H1 (cell line): ENCODE measurements around the gene GPR141. TPM values are rescaled to one million over a fixed set of nuclear protein-coding genes. Genes with fewer than 3 reads are reported as not detected.

Experiments
- CTCF ChIA-PET: fragments of 300-600 bp; sonication (Branson Sonifier 250); formaldehyde crosslinking; loops from one replicate; lab custom pipeline; 2021; ENCODE audit not compliant: partially characterized antibody; lab: Charles Lee
- POLR2A ChIA-PET: fragments of 300-600 bp; sonication (Branson Sonifier 250); formaldehyde crosslinking; loops from one replicate; lab custom pipeline; 2021; ENCODE audit warnings: inconsistent platforms; ENCODE audit not compliant: partially characterized antibody; lab: Charles Lee
- DNase-seq, 2 experiments: peaks; one replicate each; pipeline versions ENCODE4 v3.0.0 to v3.0.0-alpha.2; 2010 to 2022; ENCODE audit warnings: low spot score in 2 of 2, low read depth in 1 of 2, mixed read lengths in 1 of 2
- FAIRE-seq: peaks from 2 replicates; lab custom pipeline; 2011; peaks lifted over from hg19 to GRCh38; lab: Jason Lieb, UNC
- H2AFZ ChIP-seq: 2 replicates; pipeline ENCODE4 v1.8.1; 2012; ENCODE audit warnings: low read length, inconsistent platforms
- H2AK5ac ChIP-seq: 2 replicates; pipeline ENCODE4 v1.6.1; 2013; ENCODE audit warnings: low read depth, low read length
- H2BK120ac ChIP-seq: replicated peaks from 2 replicates; pipeline ENCODE3; 2013; ENCODE audit warnings: low read depth, low read length, inconsistent platforms
- H2BK12ac ChIP-seq: 2 replicates; pipeline ENCODE4 v1.6.1; 2013; ENCODE audit warnings: low read depth, low read length
- H2BK15ac ChIP-seq: 2 replicates; pipeline ENCODE4 v1.6.1; 2013; ENCODE audit warnings: low read length
- H2BK20ac ChIP-seq: 2 replicates; pipeline ENCODE4 v1.6.1; 2013; ENCODE audit warnings: low read length
- H2BK5ac ChIP-seq: 2 replicates; pipeline ENCODE4 v1.6.1; 2013; ENCODE audit warnings: low read depth, low read length
- H3K14ac ChIP-seq: 2 replicates; pipeline ENCODE4 v1.6.1; 2013; ENCODE audit warnings: inconsistent platforms; ENCODE audit not compliant: insufficient read length
- H3K18ac ChIP-seq: 2 replicates; pipeline ENCODE4 v1.6.1; 2013; ENCODE audit warnings: low read length; ENCODE audit errors: extremely low read depth
- H3K23ac ChIP-seq: 2 replicates; pipeline ENCODE4 v1.6.1; 2013; ENCODE audit warnings: inconsistent platforms; ENCODE audit not compliant: insufficient read length
- H3K23me2 ChIP-seq: 2 replicates; pipeline ENCODE4 v1.6.1; 2013; ENCODE audit warnings: low read depth, low read length
- H3K27ac ChIP-seq: 2 replicates; pipeline ENCODE4 v1.6.1; 2011; ENCODE audit warnings: low read depth, low read length, inconsistent platforms
- H3K27me3 ChIP-seq, 4 experiments: replicated peaks in 1 of 4; 1 replicate in 1 of 4; 2 replicates in 3 of 4; pipeline versions ENCODE4 v1.6.1 to v1.8.1; 2011 to 2013; ENCODE audit warnings: low read length in 3 of 4, mild to moderate bottlenecking in 3 of 4, inconsistent platforms in 2 of 4, mixed read lengths in 2 of 4, moderate library complexity in 1 of 4; ENCODE audit not compliant: control insufficient read depth in 3 of 4, insufficient read depth in 3 of 4; ENCODE audit errors: extremely low read depth in 1 of 4
- H3K36me3 ChIP-seq, 4 experiments: 2 replicates each; pipeline versions ENCODE4 v1.6.1 to v1.8.1; 2011 to 2013; ENCODE audit warnings: mild to moderate bottlenecking in 4 of 4, low read length in 3 of 4, moderate library complexity in 2 of 4, control low read depth in 1 of 4, inconsistent platforms in 1 of 4; ENCODE audit not compliant: insufficient read depth in 4 of 4, control insufficient read depth in 2 of 4
- H3K4ac ChIP-seq: replicated peaks from 2 replicates; pipeline ENCODE3; 2013; ENCODE audit warnings: low read length, low read depth, mixed read lengths, inconsistent platforms; ENCODE audit not compliant: insufficient read length
- H3K4me1 ChIP-seq, 4 experiments: replicated peaks in 1 of 4; 1 replicate in 1 of 4; 2 replicates in 3 of 4; pipeline versions ENCODE4 v1.6.1 to v1.8.1; 2011 to 2013; ENCODE audit warnings: low read length in 3 of 4, inconsistent platforms in 2 of 4, mixed read lengths in 1 of 4; ENCODE audit not compliant: insufficient read depth in 4 of 4, control insufficient read depth in 3 of 4
- H3K4me2 ChIP-seq, 2 experiments: 2 replicates each; pipeline versions ENCODE4 v1.6.1 to v1.8.1; 2011 to 2013; ENCODE audit warnings: low read depth in 2 of 2, low read length in 2 of 2, control low read depth in 1 of 2, inconsistent platforms in 1 of 2, mild to moderate bottlenecking in 1 of 2; ENCODE audit not compliant: insufficient read depth in 1 of 2
- H3K4me3 ChIP-seq, 4 experiments: fragments of 200-600, 300-600 bp in 1 of 4; sonication (generic), shearing (Covaris generic), sonication (Bioruptor Twin) in 1 of 4; 2 replicates each; pipeline versions ENCODE4 v1.5.1 to v1.8.1; 2011 to 2016; ENCODE audit warnings: low read length in 4 of 4, low read depth in 3 of 4, control low read depth in 2 of 4, inconsistent platforms in 2 of 4, mild to moderate bottlenecking in 2 of 4, mixed read lengths in 1 of 4, moderate library complexity in 1 of 4; ENCODE audit not compliant: insufficient read depth in 2 of 4; ENCODE audit errors: extremely low read depth in 1 of 4
- H3K56ac ChIP-seq: replicated peaks from 2 replicates; pipeline ENCODE3; 2013; ENCODE audit warnings: low read depth, mild to moderate bottlenecking, mixed read lengths, low read length, inconsistent platforms; ENCODE audit not compliant: insufficient read length
- H3K79me1 ChIP-seq: 2 replicates; pipeline ENCODE4 v1.6.1; 2013; ENCODE audit warnings: low read depth, low read length, control low read depth
- H3K79me2 ChIP-seq, 2 experiments: 2 replicates each; pipeline versions ENCODE4 v1.6.1 to v1.8.1; 2012 to 2013; ENCODE audit warnings: low read length in 2 of 2, mild to moderate bottlenecking in 2 of 2, inconsistent platforms in 1 of 2; ENCODE audit not compliant: insufficient read depth in 2 of 2, control insufficient read depth in 1 of 2
- H3K9ac ChIP-seq, 4 experiments: replicated peaks in 1 of 4; 1 replicate in 1 of 4; 2 replicates in 3 of 4; pipeline versions ENCODE4 v1.6.1 to v1.8.1; 2011 to 2013; ENCODE audit warnings: low read depth in 3 of 4, low read length in 3 of 4, control low read depth in 2 of 4, mild to moderate bottlenecking in 2 of 4, moderate library complexity in 2 of 4, inconsistent platforms in 1 of 4; ENCODE audit errors: extremely low read depth in 1 of 4
- H3K9me3 ChIP-seq, 2 experiments: 2 replicates each; pipeline versions ENCODE4 v1.6.1 to v1.8.1; 2012 to 2013; ENCODE audit warnings: mild to moderate bottlenecking in 2 of 2, moderate library complexity in 2 of 2, control low read depth in 1 of 2, inconsistent platforms in 1 of 2, low read depth in 1 of 2, low read length in 1 of 2, mixed read lengths in 1 of 2; ENCODE audit not compliant: insufficient read depth in 2 of 2
- H4K20me1 ChIP-seq, 2 experiments: replicated peaks in 1 of 2; 2 replicates each; pipeline versions ENCODE3 to v1.8.1; 2011 to 2013; ENCODE audit warnings: inconsistent platforms in 2 of 2, low read length in 2 of 2, mild to moderate bottlenecking in 1 of 2; ENCODE audit not compliant: insufficient read depth in 2 of 2, control insufficient read depth in 1 of 2
- H4K5ac ChIP-seq: 2 replicates; pipeline ENCODE4 v1.6.1; 2013; ENCODE audit warnings: low read length, low read depth, mixed read lengths, inconsistent platforms; ENCODE audit not compliant: insufficient read length
- H4K8ac ChIP-seq: 2 replicates; pipeline ENCODE4 v1.8.0; 2013; ENCODE audit warnings: mild to moderate bottlenecking, moderate library complexity, low read length, inconsistent platforms; ENCODE audit not compliant: insufficient read depth; ENCODE audit errors: extremely low read depth
- H4K91ac ChIP-seq: replicated peaks from 2 replicates; pipeline ENCODE3; 2013; ENCODE audit warnings: low read length, mixed read lengths, inconsistent platforms; ENCODE audit not compliant: insufficient read length
- EGR1 ChIP-seq: IDR thresholded peaks from 2 replicates; pipeline ENCODE4 v1.6.1; 2011; ENCODE audit warnings: low read depth, low read length, borderline replicate concordance
- GABPA ChIP-seq: IDR thresholded peaks from 2 replicates; pipeline ENCODE4 v1.6.1; 2011; ENCODE audit warnings: mild to moderate bottlenecking, low read length, moderate library complexity, borderline replicate concordance; ENCODE audit not compliant: insufficient read depth
- GTF2F1 ChIP-seq: IDR thresholded peaks from 2 replicates; pipeline ENCODE4 v1.6.1; 2012; ENCODE audit warnings: low read depth, low read length, improper control_type of control experiment, borderline replicate concordance
- RXRA ChIP-seq: IDR thresholded peaks from 2 replicates; pipeline ENCODE4 v1.6.1; 2011; ENCODE audit warnings: low read depth, mild to moderate bottlenecking, low read length, moderate library complexity; ENCODE audit not compliant: insufficient read depth
- SAP30 ChIP-seq: fragments of 300-600 bp; sonication (generic); IDR thresholded peaks from 2 replicates; pipeline ENCODE4 v1.7.1; 2012; ENCODE audit warnings: low read length, moderate library complexity, mild to moderate bottlenecking, inconsistent platforms; ENCODE audit not compliant: insufficient read depth, insufficient replicate concordance
- SIRT6 ChIP-seq: IDR thresholded peaks from one replicate; pipeline ENCODE4 v1.7.1; 2012; ENCODE audit warnings: low read length, inconsistent platforms
- SIX5 ChIP-seq: IDR thresholded peaks from 2 replicates; pipeline ENCODE4 v1.6.1; 2011; ENCODE audit warnings: mild to moderate bottlenecking, low read depth, low read length
- SUZ12 ChIP-seq: fragments of 200-600 bp; sonication (generic); IDR thresholded peaks from 2 replicates; pipeline ENCODE4 v1.6.1; 2012; ENCODE audit warnings: mild to moderate bottlenecking, inconsistent platforms, low read length, moderate library complexity, mixed read lengths
- polyA plus RNA-seq, 7 experiments: library from polyadenylated mRNA; depleted of rRNA in 3 of 7; stranded (reverse) in 5 of 7; unstranded in 2 of 7; fragments of >200 nt in 5 of 7; fragments of 200-250 nt in 2 of 7; gene quantifications; 1 replicate in 5 of 7; 2 replicates in 1 of 7; 4 replicates in 1 of 7; pipeline versions ENCODE4 v1.2.1 to v1.2.3, GENCODE V29; 2011 to 2013; ENCODE audit warnings: missing spikeins in 2 of 7, mixed read lengths in 2 of 7
- total RNA-seq: library from RNA; stranded (reverse); fragmentation: NEBNext Ultra II Directional; extraction: Animal tissue kit (Norgen Biotek cat#: 25700); gene quantifications from 2 replicates; pipeline ENCODE4 v1.2.1, GENCODE V29; 2021

Gene GPR141
- total and polyA plus RNA-seq, 2 of the 8 experiments (the other 6 are each of a cell fraction or from before 2014, with no cell fraction given), result 0.45 to 1.0 TPM

DNA sequence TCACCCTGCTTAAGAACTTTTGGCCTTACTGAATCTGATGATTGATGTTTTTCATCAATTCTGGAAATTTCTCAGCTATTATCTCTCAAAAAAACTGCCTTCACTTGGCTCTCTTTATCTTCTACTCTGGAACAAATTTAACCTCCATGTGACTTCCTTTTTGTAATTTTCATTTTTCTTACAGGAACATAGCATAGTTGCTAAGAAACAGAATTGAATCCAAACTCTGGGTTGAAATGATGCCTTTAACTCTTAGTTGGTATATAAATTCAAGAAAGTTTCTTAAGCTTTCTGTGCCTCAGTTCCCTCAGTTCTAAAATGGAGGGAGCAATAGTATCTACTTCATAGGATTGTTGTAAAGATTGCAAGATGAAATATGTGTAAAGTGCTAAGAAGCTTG lies 19.8 kb downstream of the GPR141 start:
- Histone ChIP-seq H3K4ac (no peak overlapping the region), H2BK120ac (no peak overlapping the region), H3K27ac (no peak overlapping the region), H3K23me2 (no peaks in the 10 kb centered on the region; the same call in 1 of the 2 replicates), H3K27me3 (no peaks in the 10 kb centered on the region), H3K4me1 (peaks cover 0 to 10% (median 7%) of the 10 kb centered on the region in 4 experiments; a peak in 4 of 7 replicates), H3K18ac (no peak overlapping the region), H3K4me3 (no peak overlapping the region; a peak in 1 of 8 replicates), H2AFZ (no peak overlapping the region), H3K9me3 (no peaks in the 10 kb centered on the region), H2AK5ac (no peak overlapping the region), H4K91ac (no peak overlapping the region), H3K14ac (no peak overlapping the region), H3K9ac (no peak overlapping the region), H3K23ac (no peak overlapping the region), H4K5ac (no peak overlapping the region), H3K79me1 (no peaks in the 10 kb centered on the region), H2BK12ac (no peak overlapping the region), H3K4me2 (no peak overlapping the region), H2BK15ac (no peak overlapping the region), H2BK5ac (no peak overlapping the region), H2BK20ac (no peak overlapping the region), H4K20me1 (no peaks in the 10 kb centered on the region), H3K36me3 (no peaks in the 10 kb centered on the region), H3K79me2 (no peaks in the 10 kb centered on the region), H4K8ac (no peak overlapping the region), H3K56ac (no peak overlapping the region)
- ChIA-PET POLR2A (no interaction called here), CTCF (no interaction called here)
- FAIRE-seq, result no peak
- no peak for DNase-seq
- TF ChIP-seq GTF2F1 (no peak), SIRT6 (no peak), EGR1 (no peak), RXRA (no peak), SUZ12 (no peak), GABPA (no peak), SIX5 (no peak), SAP30 (no peak)
